Measurements from ENCODE around the gene OR5K2. TPM values are rescaled to one million over a fixed set of nuclear protein-coding genes. Genes with fewer than 3 reads are reported as not detected.

The OR5K2 gene
- polyA plus RNA-seq, 1 experiment = not detected

- Histone ChIP-seq H3K9me3 (ENCODE audit: control insufficient read depth, insufficient read depth, low read length) (no peaks in the 10 kb centered on the region), H3K4me3 (ENCODE audit: low read depth, low read length) (no peak overlapping the region), H3K27ac (ENCODE audit: low read depth, low read length) (no peak overlapping the region), H3K27me3 (ENCODE audit: control insufficient read depth, insufficient read depth, low read length) (peaks cover 4% of the 10 kb centered on the region)
- POLR2A ChIA-PET = no interaction called here
- CTCF ChIA-PET = no interaction called here
- DNase-seq (ENCODE audit: low read depth, low spot score) = no peak
- no peak for TF ChIP-seq CTCF (IDR thresholded peaks at IDR 0.05; ENCODE audit: low read depth, low read length)
Observed at GRCh38 chr3:98500019-98500418, 2.5 kb downstream of the OR5K2 start.

GRCh38 chr3:98501270-98501669 is 3.8 kb downstream of the OR5K2 start:
- no peak for TF ChIP-seq CTCF (IDR thresholded peaks at IDR 0.05; ENCODE audit: low read depth, low read length)
- ChIA-PET CTCF (no interaction called here), POLR2A (no interaction called here)
- H3K9me3 ChIP-seq (ENCODE audit: control insufficient read depth, insufficient read depth, low read length) = no peaks in the 10 kb centered on the region
- H3K27me3 ChIP-seq (ENCODE audit: control insufficient read depth, insufficient read depth, low read length) = peaks cover 4% of the 10 kb centered on the region
- H3K27ac ChIP-seq (ENCODE audit: low read depth, low read length) = no peak overlapping the region
- DNase-seq (ENCODE audit: low read depth, low spot score) = no peak
- H3K4me3 ChIP-seq (ENCODE audit: low read depth, low read length) = no peak overlapping the region

- ChIA-PET POLR2A (no interaction called here), CTCF (no interaction called here)
- H3K4me3 ChIP-seq (ENCODE audit: low read depth, low read length) = no peak overlapping the region
- H3K27ac ChIP-seq (ENCODE audit: low read depth, low read length) = no peak overlapping the region
- TF ChIP-seq CTCF (IDR thresholded peaks at IDR 0.05; ENCODE audit: low read depth, low read length) = no peak
- DNase-seq (ENCODE audit: low read depth, low spot score) = no peak
- H3K27me3 ChIP-seq (ENCODE audit: control insufficient read depth, insufficient read depth, low read length) = peaks cover 4% of the 10 kb centered on the region
- H3K9me3 ChIP-seq (ENCODE audit: control insufficient read depth, insufficient read depth, low read length) = no peaks in the 10 kb centered on the region
Observed at GRCh38 chr3:98501863-98502576, 4.5 kb downstream of the OR5K2 start.

- H3K27me3 ChIP-seq (ENCODE audit: control insufficient read depth, insufficient read depth, low read length) = peaks cover 4% of the 10 kb centered on the region
- DNase-seq (ENCODE audit: low read depth, low spot score) = no peak
- CTCF ChIA-PET = no interaction called here
- TF ChIP-seq CTCF (IDR thresholded peaks at IDR 0.05; ENCODE audit: low read depth, low read length) = no peak
- POLR2A ChIA-PET = no interaction called here
- H3K4me3 ChIP-seq (ENCODE audit: low read depth, low read length) = no peak overlapping the region
- no peaks in the 10 kb centered on the region for H3K9me3 ChIP-seq (ENCODE audit: control insufficient read depth, insufficient read depth, low read length)
- no peak overlapping the region for H3K27ac ChIP-seq (ENCODE audit: low read depth, low read length)
Observed at GRCh38 chr3:98504539-98504938, 7.1 kb downstream of the OR5K2 start.

GRCh38 chr3:98508582-98508981 is 11.1 kb downstream of the OR5K2 start:
- H3K4me3 ChIP-seq (ENCODE audit: low read depth, low read length) = no peak overlapping the region
- H3K27me3 ChIP-seq (ENCODE audit: control insufficient read depth, insufficient read depth, low read length) = no peaks in the 10 kb centered on the region
- DNase-seq (ENCODE audit: low read depth, low spot score) = no peak
- no peak overlapping the region for H3K27ac ChIP-seq (ENCODE audit: low read depth, low read length)
- H3K9me3 ChIP-seq (ENCODE audit: control insufficient read depth, insufficient read depth, low read length) = no peaks in the 10 kb centered on the region
- ChIA-PET POLR2A (no interaction called here), CTCF (interaction anchor here (1.1 kb wide), 1 partner anchor 470 kb away, joined by 3 read pairs; no protein-coding TSS in a partner anchor)
- no peak for TF ChIP-seq CTCF (IDR thresholded peaks at IDR 0.05; ENCODE audit: low read depth, low read length)
